Endothelial cell of umbilical vein (primary cell): ENCODE measurements around the gene ZDHHC14. TPM values are rescaled to one million over a fixed set of nuclear protein-coding genes. Genes with fewer than 3 reads are reported as not detected.
A peak's percentile ranks its signal among the peaks of the same experiment; 100 is the strongest.

Experiments
- BruUV-seq: library from RNA; stranded (reverse); fragments of 400-500 nt; replicated peaks from 2 replicates; lab custom pipeline; 2021; lab: Mats Ljungman, UMichigan
- CTCF ChIA-PET: fragments of 300-600, 350-600 bp; sonication (Branson Sonifier 250); formaldehyde crosslinking; loops from one replicate; lab custom pipeline; 2021; ENCODE audit warnings: antibody characterized with exemption, inconsistent platforms; lab: Charles Lee
- POLR2A ChIA-PET: fragments of 300-600, 350-600 bp; sonication (Branson Sonifier 250); formaldehyde crosslinking; loops from one replicate; lab custom pipeline; 2021; ENCODE audit warnings: antibody characterized with exemption, inconsistent platforms; lab: Charles Lee
- DNase-seq: peaks from one replicate; pipeline ENCODE4 v3.0.0-alpha.2; 2011; ENCODE audit warnings: low read depth, low spot score
- FAIRE-seq: peaks from 2 replicates; lab custom pipeline; 2011; peaks lifted over from hg19 to GRCh38; lab: Jason Lieb, UNC
- H2AFZ ChIP-seq: 2 replicates; pipeline ENCODE4 v1.6.0; 2012; ENCODE audit warnings: low read depth, low read length, control low read depth, inconsistent platforms
- H3K27ac ChIP-seq: 2 replicates; pipeline ENCODE4 v1.5.1; 2011; ENCODE audit warnings: low read depth, mild to moderate bottlenecking, control low read depth, low read length, moderate library complexity; ENCODE audit not compliant: insufficient read depth
- H3K27me3 ChIP-seq, 2 experiments: 2 replicates each; pipeline versions ENCODE4 v1.6.0 to v1.6.1; 2011; ENCODE audit warnings: low read length in 2 of 2, mixed read lengths in 1 of 2; ENCODE audit not compliant: control insufficient read depth in 2 of 2, insufficient read depth in 2 of 2
- H3K36me3 ChIP-seq, 2 experiments: 2 replicates in 1 of 2; 3 replicates in 1 of 2; pipeline ENCODE4 v1.5.1; 2011; ENCODE audit warnings: low read length in 2 of 2, mild to moderate bottlenecking in 1 of 2, moderate library complexity in 1 of 2; ENCODE audit not compliant: control insufficient read depth in 2 of 2, insufficient read depth in 2 of 2; ENCODE audit errors: extremely low read depth in 1 of 2
- H3K4me1 ChIP-seq: 3 replicates; pipeline ENCODE4 v1.5.1; 2011; ENCODE audit warnings: mild to moderate bottlenecking, low read length; ENCODE audit not compliant: control insufficient read depth, insufficient read depth; ENCODE audit errors: extremely low read depth
- H3K4me2 ChIP-seq: 2 replicates; pipeline ENCODE4 v1.6.1; 2011; ENCODE audit warnings: low read length, control low read depth, mixed read lengths; ENCODE audit not compliant: insufficient read depth
- H3K4me3 ChIP-seq, 3 experiments: fragments of 200-600 bp in 1 of 3; sonication (generic), shearing (Covaris generic) in 1 of 3; replicated peaks in 1 of 3; 2 replicates each; pipeline ENCODE4 v1.5.1; 2011 to 2016; ENCODE audit warnings: control low read depth in 3 of 3, low read length in 3 of 3, mild to moderate bottlenecking in 2 of 3, inconsistent platforms in 1 of 3, low read depth in 1 of 3, moderate library complexity in 1 of 3; ENCODE audit not compliant: insufficient read depth in 1 of 3
- H3K79me2 ChIP-seq: 2 replicates; pipeline ENCODE4 v1.6.0; 2012; ENCODE audit warnings: low read length, inconsistent platforms; ENCODE audit not compliant: control insufficient read depth, insufficient read depth
- H3K9ac ChIP-seq: replicated peaks from 2 replicates; pipeline ENCODE3; 2011; ENCODE audit warnings: low read length, control low read depth; ENCODE audit not compliant: insufficient read depth; ENCODE audit errors: extremely low read depth
- H3K9me1 ChIP-seq: replicated peaks from 3 replicates; pipeline ENCODE4 v1.6.0; 2011; ENCODE audit warnings: mild to moderate bottlenecking, low read length; ENCODE audit not compliant: control insufficient read depth, insufficient read depth; ENCODE audit errors: extremely low read depth
- H3K9me3 ChIP-seq: replicated peaks from 2 replicates; pipeline ENCODE4 v1.5.1; 2012; ENCODE audit warnings: low read length, inconsistent platforms; ENCODE audit not compliant: control insufficient read depth, insufficient read depth
- H4K20me1 ChIP-seq: replicated peaks from 2 replicates; pipeline ENCODE3; 2011; ENCODE audit warnings: mild to moderate bottlenecking, low read length; ENCODE audit not compliant: control insufficient read depth, insufficient read depth; ENCODE audit errors: extremely low read depth
- EZH2 ChIP-seq: IDR thresholded peaks from 2 replicates; pipeline ENCODE4 v1.6.1; 2012; ENCODE audit warnings: borderline replicate concordance, low read depth, mild to moderate bottlenecking, moderate library complexity, low read length, inconsistent platforms; ENCODE audit not compliant: severe bottlenecking
- FOS ChIP-seq: IDR thresholded peaks from 2 replicates; pipeline ENCODE4 v1.6.1; 2011; ENCODE audit warnings: mild to moderate bottlenecking, low read length, moderate library complexity, borderline replicate concordance; ENCODE audit not compliant: insufficient read depth
- MAX ChIP-seq: IDR thresholded peaks from 2 replicates; pipeline ENCODE4 v1.6.1; 2011; ENCODE audit not compliant: insufficient read depth, insufficient read length
- dilution Hi-C: fragments of 300-500 bp; cut with MboI; formaldehyde crosslinking; loops from one replicate; pipeline ENCODE4 v1.15.0; 2019; ENCODE audit warnings: low sequenced_read_pairs; ENCODE audit not compliant: extremely low pct_ligation_motif_present
- intact Hi-C: fragments of 100-400 bp; cut with micrococcal nuclease; formaldehyde crosslinking; loops from one replicate; pipeline ENCODE4 v1.10.0; 2022
- microRNA-seq: library from miRNA; unstranded; fragments of <30 nt; microRNA quantifications from one replicate; pipeline ENCODE4 v1.2.0, GENCODE V29; 2021; ENCODE audit warnings: borderline number of aligned reads, borderline replicate concordance
- polyA plus RNA-seq, 4 experiments: library from polyadenylated mRNA; depleted of rRNA in 3 of 4; stranded (reverse) in 3 of 4; unstranded in 1 of 4; fragments of >200 nt; gene quantifications; 2 replicates each; pipeline versions ENCODE4 v1.2.1 to v1.2.3, GENCODE V29; 2011 to 2012; ENCODE audit warnings: missing spikeins in 1 of 4
- small RNA-seq: library from RNA; depleted of rRNA; stranded (forward); fragments of <200 nt; gene quantifications from one replicate; pipeline ENCODE3, GENCODE V24; 2012; ENCODE audit warnings: low replicate concordance, low read depth; ENCODE audit not compliant: insufficient read depth, insufficient read length
- total RNA-seq: library from RNA; stranded (reverse); gene quantifications from 2 replicates; pipeline ENCODE4 v1.2.3, GENCODE V29; 2021

ZDHHC14 gene
- total and polyA plus RNA-seq, 2 donors (not counting 3 experiments of a cell fraction or from before 2014, with no cell fraction given): 23.0 to 25.6 TPM

- FAIRE-seq (no peak), DNase-seq (peak; percentile 75)
- Histone ChIP-seq H2AFZ (no peak overlapping the region), H3K27me3 (peaks cover 4 to 14% of the 10 kb centered on the region in 2 experiments), H3K79me2 (no peaks in the 10 kb centered on the region), H3K9ac (no peak overlapping the region), H3K9me3 (no peaks in the 10 kb centered on the region), H3K4me3 (no peak overlapping the region), H4K20me1 (no peaks in the 10 kb centered on the region), H3K27ac (no peak overlapping the region), H3K9me1 (no peaks in the 10 kb centered on the region), H3K36me3 (no peaks in the 10 kb centered on the region), H3K4me2 (no peak overlapping the region), H3K4me1 (no peaks in the 10 kb centered on the region)
- no TSS peak for BruUV-seq
- ChIA-PET CTCF (interaction anchor here (1.0 to 1.4 kb wide), 3 partner anchors 10 to 112 kb away, joined by 3 to 4 read pairs (median 3); no protein-coding TSS in a partner anchor), POLR2A (no interaction called here)
- intact Hi-C loops: no loop called here
- no peak for TF ChIP-seq EZH2
- TF ChIP-seq MAX: no peak
- TF ChIP-seq FOS: no peak
- dilution Hi-C loops: no loop called here
Measured at GRCh38 chr6:157726892-157727628, 346.1 kb downstream of the ZDHHC14 start.

Small RNAs within 50 kb of the gene (microRNA-seq; reads per million reads assigned to microRNA genes)
- gene MIR3692: not detected

Small RNAs within 50 kb of the gene (small RNA-seq; reads per million reads assigned to genes)
- not detected for gene MIR3692

Other genes starting within 250 kb of the ZDHHC14 start
- gene TMEM242, start 57.7 kb upstream of the ZDHHC14 start, total RNA-seq: 15.3 and 15.5 TPM in 2 replicates
- gene TMEM242, start 57.7 kb upstream of the ZDHHC14 start, polyA plus RNA-seq: 3.4 and 5.3 TPM in 2 replicates